GM12878 (cell line): ENCODE data around the gene IER2. TPM values are rescaled to one million over a fixed set of nuclear protein-coding genes. Genes with fewer than 3 reads are reported as not detected.

Experiments
- ATF7 ChIP-seq: fragments of 450-650 bp; IDR thresholded peaks from 2 replicates; pipeline ENCODE4 v1.6.1; 2016; ENCODE audit warnings: low read depth, mild to moderate bottlenecking
- BACH1 ChIP-seq: fragments of 450-650 bp; IDR thresholded peaks from 2 replicates; pipeline ENCODE4 v1.6.1; 2017; ENCODE audit warnings: mild to moderate bottlenecking, borderline replicate concordance
- CHD2 ChIP-seq: IDR thresholded peaks from 2 replicates; pipeline ENCODE4 v1.6.1; 2011; ENCODE audit warnings: low read depth, low read length, improper control_type of control experiment, borderline replicate concordance
- FOS ChIP-seq: IDR thresholded peaks from 3 replicates; pipeline ENCODE4 v1.6.1; 2011; ENCODE audit warnings: borderline replicate concordance; ENCODE audit not compliant: insufficient read length; ENCODE audit errors: extremely low read depth
- FOXM1 ChIP-seq: IDR thresholded peaks from 2 replicates; pipeline ENCODE4 v1.6.1; 2012; ENCODE audit warnings: low read depth, mild to moderate bottlenecking, inconsistent platforms, low read length, moderate library complexity
- HDAC6 ChIP-seq: fragments of 200-600 bp; sonication (generic); IDR thresholded peaks from one replicate; pipeline ENCODE4 v1.8.0; 2017; ENCODE audit warnings: antibody characterized with exemption; ENCODE audit not compliant: unreplicated experiment
- HDGF ChIP-seq: fragments of 450-650 bp; IDR thresholded peaks from 2 replicates; pipeline ENCODE4 v1.6.1; 2016; ENCODE audit warnings: antibody characterized with exemption
- MYC ChIP-seq: IDR thresholded peaks from 2 replicates; pipeline ENCODE4 v1.6.1; 2011; ENCODE audit warnings: mild to moderate bottlenecking, low read length, moderate library complexity, inconsistent platforms; ENCODE audit not compliant: insufficient read depth, insufficient replicate concordance, insufficient read length, severe bottlenecking
- NFYB ChIP-seq: IDR thresholded peaks from 2 replicates; pipeline ENCODE4 v1.6.1; 2011; ENCODE audit warnings: low read depth, mild to moderate bottlenecking, low read length, improper control_type of control experiment, moderate library complexity; ENCODE audit not compliant: insufficient read depth
- NR2F1 ChIP-seq: fragments of 450-650 bp; conservative IDR thresholded peaks from 2 replicates; pipeline ENCODE4 v1.6.1; 2017; ENCODE audit warnings: mild to moderate bottlenecking
- PRDM15 ChIP-seq: fragments of 450-650 bp; formaldehyde crosslinking; IDR thresholded peaks from 2 replicates; pipeline ENCODE4 v1.4.0; 2020; ENCODE audit warnings: mild to moderate bottlenecking, moderate library complexity
- RAD51 ChIP-seq: fragments of 450-650 bp; IDR thresholded peaks from 2 replicates; pipeline ENCODE4 v1.6.1; 2016; ENCODE audit warnings: moderate library complexity, mild to moderate bottlenecking, inconsistent platforms
- TCF12 ChIP-seq: IDR thresholded peaks from 2 replicates; pipeline ENCODE4 v1.6.1; 2011; ENCODE audit warnings: low read depth, mild to moderate bottlenecking, low read length
- polyA plus RNA-seq, 11 experiments: library from polyadenylated mRNA; depleted of rRNA in 4 of 11; unstranded in 6 of 11; stranded (reverse) in 5 of 11; fragments of >200 nt; fragmentation: Nextera tagmentation in 4 of 11; fragmentation: Illumina TruSeq in 1 of 11; extraction: Ambion mirVana in 4 of 11; extraction: Trizol in 1 of 11; gene quantifications; 1 replicate in 1 of 11; 2 replicates in 10 of 11; pipeline versions ENCODE4 v1.2.1 to v1.2.3, GENCODE V29; 2011 to 2016; ENCODE audit warnings: inconsistent platforms in 2 of 11, missing spikeins in 2 of 11, low read depth in 1 of 11
- total RNA-seq, 4 experiments: library from RNA; depleted of rRNA in 3 of 4; stranded (reverse); fragments of >200 nt in 3 of 4; fragmentation: Illumina TruSeq in 1 of 4; extraction: Trizol in 1 of 4; gene quantifications; 2 replicates each; pipeline versions ENCODE4 v1.2.1 to v1.2.3, GENCODE V29; 2013 to 2021
- TF ChIP-seq, protein P1 (sequence below): fragments of 450-650 bp; IDR thresholded peaks from 2 replicates; pipeline ENCODE4 v1.6.1; 2017; ENCODE audit warnings: borderline replicate concordance
- TF ChIP-seq, protein P2 (sequence below): fragments of 450-650 bp; IDR thresholded peaks from 2 replicates; pipeline ENCODE4 v1.6.1; 2017; ENCODE audit warnings: low read depth, mild to moderate bottlenecking, moderate library complexity
- TF ChIP-seq, protein P3 (sequence below): IDR thresholded peaks from 2 replicates; pipeline ENCODE4 v1.6.1; 2012; ENCODE audit warnings: mild to moderate bottlenecking, low read depth, low read length
- TF ChIP-seq, protein P4 (sequence below): fragments of 450-650 bp; IDR thresholded peaks from 2 replicates; pipeline ENCODE4 v1.6.1; 2017; ENCODE audit warnings: mild to moderate bottlenecking

Gene IER2
- total and polyA plus RNA-seq, 10 of the 15 experiments (the other 5 are each of a cell fraction or from before 2014, with no cell fraction given) = 2.8 to 94.5 (median 24.9) TPM

DNA sequence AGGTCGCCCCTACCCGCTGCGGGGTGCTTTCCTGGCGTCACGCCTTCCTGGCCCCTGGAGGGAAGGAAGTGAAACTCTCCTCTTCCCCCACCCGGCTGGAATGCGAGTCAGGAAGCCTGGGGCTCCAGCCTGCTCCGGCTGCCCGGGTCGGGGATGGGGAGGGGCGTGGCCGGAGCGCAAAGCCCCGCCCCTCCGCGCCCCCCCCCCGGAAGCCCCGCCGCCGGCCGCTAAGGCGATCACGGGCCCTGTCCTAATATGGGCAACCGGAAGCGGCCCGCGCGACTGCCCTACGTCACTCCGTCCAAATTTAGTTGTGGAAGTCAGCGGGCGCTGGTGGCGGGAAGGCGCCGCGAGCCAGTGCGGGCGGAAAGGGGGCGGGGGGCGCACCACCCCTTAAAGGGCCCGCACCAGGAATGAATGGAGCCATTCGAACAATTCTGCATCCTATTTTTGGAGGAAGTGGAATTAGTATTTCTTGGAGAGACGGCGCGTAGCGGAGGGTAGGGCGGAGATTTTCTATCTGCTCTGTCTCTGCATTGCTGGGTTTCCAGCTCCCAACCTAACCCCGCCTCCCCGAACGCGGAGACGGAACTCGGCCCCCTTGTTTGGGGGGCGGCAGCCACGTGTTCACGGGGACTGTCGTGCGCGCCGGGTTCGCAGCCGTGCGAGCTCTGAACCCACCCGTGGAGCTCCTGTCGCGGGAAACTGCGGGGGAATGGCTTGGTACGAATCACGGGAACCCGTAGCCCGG is 1.6 kb downstream of the IER2 start (continued):
- TF ChIP-seq, protein P1, sequence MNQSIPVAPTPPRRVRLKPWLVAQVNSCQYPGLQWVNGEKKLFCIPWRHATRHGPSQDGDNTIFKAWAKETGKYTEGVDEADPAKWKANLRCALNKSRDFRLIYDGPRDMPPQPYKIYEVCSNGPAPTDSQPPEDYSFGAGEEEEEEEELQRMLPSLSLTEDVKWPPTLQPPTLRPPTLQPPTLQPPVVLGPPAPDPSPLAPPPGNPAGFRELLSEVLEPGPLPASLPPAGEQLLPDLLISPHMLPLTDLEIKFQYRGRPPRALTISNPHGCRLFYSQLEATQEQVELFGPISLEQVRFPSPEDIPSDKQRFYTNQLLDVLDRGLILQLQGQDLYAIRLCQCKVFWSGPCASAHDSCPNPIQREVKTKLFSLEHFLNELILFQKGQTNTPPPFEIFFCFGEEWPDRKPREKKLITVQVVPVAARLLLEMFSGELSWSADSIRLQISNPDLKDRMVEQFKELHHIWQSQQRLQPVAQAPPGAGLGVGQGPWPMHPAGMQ = no peak
- TF ChIP-seq NR2F1 = 0 out of 2 replicates have a peak, but pooled peaks have one; percentile 35
- TF ChIP-seq ATF7 = peak; percentile 71
- TF ChIP-seq, protein P2, sequence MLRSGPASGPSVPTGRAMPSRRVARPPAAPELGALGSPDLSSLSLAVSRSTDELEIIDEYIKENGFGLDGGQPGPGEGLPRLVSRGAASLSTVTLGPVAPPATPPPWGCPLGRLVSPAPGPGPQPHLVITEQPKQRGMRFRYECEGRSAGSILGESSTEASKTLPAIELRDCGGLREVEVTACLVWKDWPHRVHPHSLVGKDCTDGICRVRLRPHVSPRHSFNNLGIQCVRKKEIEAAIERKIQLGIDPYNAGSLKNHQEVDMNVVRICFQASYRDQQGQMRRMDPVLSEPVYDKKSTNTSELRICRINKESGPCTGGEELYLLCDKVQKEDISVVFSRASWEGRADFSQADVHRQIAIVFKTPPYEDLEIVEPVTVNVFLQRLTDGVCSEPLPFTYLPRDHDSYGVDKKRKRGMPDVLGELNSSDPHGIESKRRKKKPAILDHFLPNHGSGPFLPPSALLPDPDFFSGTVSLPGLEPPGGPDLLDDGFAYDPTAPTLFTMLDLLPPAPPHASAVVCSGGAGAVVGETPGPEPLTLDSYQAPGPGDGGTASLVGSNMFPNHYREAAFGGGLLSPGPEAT = peak; percentile 99
- no peak for TF ChIP-seq FOS
- TF ChIP-seq, protein P3, sequence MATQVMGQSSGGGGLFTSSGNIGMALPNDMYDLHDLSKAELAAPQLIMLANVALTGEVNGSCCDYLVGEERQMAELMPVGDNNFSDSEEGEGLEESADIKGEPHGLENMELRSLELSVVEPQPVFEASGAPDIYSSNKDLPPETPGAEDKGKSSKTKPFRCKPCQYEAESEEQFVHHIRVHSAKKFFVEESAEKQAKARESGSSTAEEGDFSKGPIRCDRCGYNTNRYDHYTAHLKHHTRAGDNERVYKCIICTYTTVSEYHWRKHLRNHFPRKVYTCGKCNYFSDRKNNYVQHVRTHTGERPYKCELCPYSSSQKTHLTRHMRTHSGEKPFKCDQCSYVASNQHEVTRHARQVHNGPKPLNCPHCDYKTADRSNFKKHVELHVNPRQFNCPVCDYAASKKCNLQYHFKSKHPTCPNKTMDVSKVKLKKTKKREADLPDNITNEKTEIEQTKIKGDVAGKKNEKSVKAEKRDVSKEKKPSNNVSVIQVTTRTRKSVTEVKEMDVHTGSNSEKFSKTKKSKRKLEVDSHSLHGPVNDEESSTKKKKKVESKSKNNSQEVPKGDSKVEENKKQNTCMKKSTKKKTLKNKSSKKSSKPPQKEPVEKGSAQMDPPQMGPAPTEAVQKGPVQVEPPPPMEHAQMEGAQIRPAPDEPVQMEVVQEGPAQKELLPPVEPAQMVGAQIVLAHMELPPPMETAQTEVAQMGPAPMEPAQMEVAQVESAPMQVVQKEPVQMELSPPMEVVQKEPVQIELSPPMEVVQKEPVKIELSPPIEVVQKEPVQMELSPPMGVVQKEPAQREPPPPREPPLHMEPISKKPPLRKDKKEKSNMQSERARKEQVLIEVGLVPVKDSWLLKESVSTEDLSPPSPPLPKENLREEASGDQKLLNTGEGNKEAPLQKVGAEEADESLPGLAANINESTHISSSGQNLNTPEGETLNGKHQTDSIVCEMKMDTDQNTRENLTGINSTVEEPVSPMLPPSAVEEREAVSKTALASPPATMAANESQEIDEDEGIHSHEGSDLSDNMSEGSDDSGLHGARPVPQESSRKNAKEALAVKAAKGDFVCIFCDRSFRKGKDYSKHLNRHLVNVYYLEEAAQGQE = no peak
- TF ChIP-seq NFYB = no peak
- TF ChIP-seq TCF12 = no peak; the same call in 1 of the 2 replicates
- TF ChIP-seq FOXM1 = no peak
- TF ChIP-seq, protein P4, sequence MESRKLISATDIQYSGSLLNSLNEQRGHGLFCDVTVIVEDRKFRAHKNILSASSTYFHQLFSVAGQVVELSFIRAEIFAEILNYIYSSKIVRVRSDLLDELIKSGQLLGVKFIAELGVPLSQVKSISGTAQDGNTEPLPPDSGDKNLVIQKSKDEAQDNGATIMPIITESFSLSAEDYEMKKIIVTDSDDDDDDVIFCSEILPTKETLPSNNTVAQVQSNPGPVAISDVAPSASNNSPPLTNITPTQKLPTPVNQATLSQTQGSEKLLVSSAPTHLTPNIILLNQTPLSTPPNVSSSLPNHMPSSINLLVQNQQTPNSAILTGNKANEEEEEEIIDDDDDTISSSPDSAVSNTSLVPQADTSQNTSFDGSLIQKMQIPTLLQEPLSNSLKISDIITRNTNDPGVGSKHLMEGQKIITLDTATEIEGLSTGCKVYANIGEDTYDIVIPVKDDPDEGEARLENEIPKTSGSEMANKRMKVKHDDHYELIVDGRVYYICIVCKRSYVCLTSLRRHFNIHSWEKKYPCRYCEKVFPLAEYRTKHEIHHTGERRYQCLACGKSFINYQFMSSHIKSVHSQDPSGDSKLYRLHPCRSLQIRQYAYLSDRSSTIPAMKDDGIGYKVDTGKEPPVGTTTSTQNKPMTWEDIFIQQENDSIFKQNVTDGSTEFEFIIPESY = no peak
- peak; percentile 38; the same call in 1 of the 2 replicates for TF ChIP-seq CHD2
- no peak for TF ChIP-seq HDGF
- TF ChIP-seq BACH1 = peak; percentile 86
- TF ChIP-seq MYC = peak; percentile 79
- TF ChIP-seq PRDM15 = no peak
- TF ChIP-seq RAD51 = peak; percentile 68; the same call in 1 of the 2 replicates
- no peak for TF ChIP-seq HDAC6
